Ovary (tissue), 9 donors: ENCODE measurements around the gene GLRA1. TPM values are rescaled to one million over a fixed set of nuclear protein-coding genes. Genes with fewer than 3 reads are reported as not detected.

Experiments used
- DNase-seq, 5 donors: peaks; one replicate each; pipeline ENCODE4 v3.0.0-alpha.2; 2019 to 2020
- H3K27ac ChIP-seq, 2 donors: fragments of 200-600 bp; one replicate each; pipeline versions ENCODE4 v1.5.1 to v1.8.0; 2019 to 2022
- H3K27me3 ChIP-seq: fragments of 200-600 bp; one replicate; pipeline ENCODE4 v1.8.0; 2022
- H3K36me3 ChIP-seq: fragments of 200-600 bp; sonication (generic); one replicate; pipeline ENCODE4 v1.5.1; 2019
- H3K4me1 ChIP-seq: one replicate; pipeline ENCODE4 v1.8.1; 2013; ENCODE audit warnings: mild to moderate bottlenecking, moderate library complexity; ENCODE audit not compliant: insufficient read depth
- H3K4me3 ChIP-seq: fragments of 200-600 bp; sonication (generic); one replicate; pipeline ENCODE4 v1.5.1; 2017
- H3K9me3 ChIP-seq, 2 donors: fragments of 200-600 bp in 1 of 2; sonication (generic) in 1 of 2; one replicate each; pipeline versions ENCODE4 v1.5.1 to v1.8.1; 2013 to 2019; ENCODE audit warnings: mild to moderate bottlenecking in 1 of 2, moderate library complexity in 1 of 2
- EP300 ChIP-seq: sonication (generic); formaldehyde crosslinking; IDR thresholded peaks from one replicate; pipeline ENCODE4 v1.6.1; 2017; ENCODE audit warnings: antibody characterized with exemption
- POLR2A ChIP-seq: fragments of 450-650 bp; IDR thresholded peaks from one replicate; pipeline ENCODE4 v1.6.1; 2017; ENCODE audit warnings: antibody characterized with exemption, mild to moderate bottlenecking, moderate library complexity
- WGBS, 3 donors: extraction: QIAGEN DNeasy Blood & Tissue Kit in 1 of 3; methylation state at CpG; one replicate each; pipeline versions ENCODE4 v1.1.5 to v1.1.7; 2013 to 2017; 5-methylcytosine and 5-hydroxymethylcytosine counted together
- intact Hi-C, 4 donors: fragments of 100-400 bp; cut with DNase I; formaldehyde crosslinking; loops; one replicate each; pipeline versions ENCODE4 v1.11.0 to v1.15.1; 2022 to 2023
- polyA plus RNA-seq, 2 donors: library from polyadenylated mRNA; stranded (reverse); fragments of 200-250 nt in 1 of 2; fragments of 350-450 nt in 1 of 2; fragmentation: Illumina TruSeq in 1 of 2; extraction: RNeasy Lipid Tissue Mini Kit (QIAGEN cat#74804) in 1 of 2; gene quantifications; one replicate each; pipeline ENCODE4 v1.2.3, GENCODE V29; 2013 to 2014
- total RNA-seq, 7 donors: library from RNA; depleted of rRNA in 2 of 7; stranded (reverse); fragments of >200 nt in 2 of 7; fragmentation: NEBNext Ultra II Directional in 3 of 7; extraction: Animal tissue kit (Norgen Biotek cat#: 25700) in 3 of 7; gene quantifications; one replicate each; pipeline versions ENCODE4 v1.1.0 to v1.2.4, GENCODE V29; 2016 to 2023
- TF ChIP-seq, protein P1 (sequence below), 3 donors: fragments of 450-650 bp in 2 of 3; fragments of 200-600 bp in 1 of 3; IDR thresholded peaks; one replicate each; pipeline versions ENCODE4 v1.5.1 to v1.8.0; 2016 to 2022; ENCODE audit warnings: antibody characterized with exemption in 3 of 3, mild to moderate bottlenecking in 1 of 3
- donor health status: DM: no; HTN: no; CAD: no; lungs with moderate emphysema.
- donor health status: DM: no; HTN: no; CAD: no.
- donor health status: Bipolar disorder and iron deficiency.
- donor health status: DM: yes; HTN: yes; CAD: no.
- donor health status: DM: no; HTN: no; CAD: no.
- donor health status: DM: yes; HTN: yes; CAD: no.

The GLRA1 gene
- total and polyA plus RNA-seq, 9 donors = not detected

DNA sequence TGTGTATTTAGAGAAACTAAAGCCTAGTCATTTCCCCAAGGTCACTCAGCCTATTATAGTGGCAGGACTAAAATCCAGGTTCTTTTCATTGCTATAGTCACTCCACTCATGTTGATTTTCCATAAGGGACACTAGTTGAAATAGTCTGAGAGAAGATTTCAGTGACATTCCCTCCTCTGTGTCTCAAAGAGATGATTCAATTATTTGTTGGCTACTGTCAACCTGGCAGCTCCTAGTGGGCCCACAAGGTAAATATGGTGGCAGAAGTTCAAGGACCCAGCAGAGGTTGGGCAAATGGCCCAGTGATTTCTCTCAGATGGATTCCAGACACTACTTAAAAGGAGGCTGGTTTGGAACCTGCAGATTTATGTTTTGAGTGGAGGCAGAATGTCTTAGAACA lies 104.8 kb downstream of the GLRA1 start:
- Histone ChIP-seq H3K27me3 (no peaks in the 10 kb centered on the region), H3K9me3 (no peaks in the 10 kb centered on the region), H3K36me3 (no peaks in the 10 kb centered on the region), H3K4me3 (no peak overlapping the region), H3K4me1 (peaks cover 2% of the 10 kb centered on the region), H3K27ac (no peak overlapping the region)
- DNase-seq = no peak
- intact Hi-C loops = loop anchor here in 2 of 4 donors (10.0 kb wide), 2 partner anchors 325 to 695 kb away; no protein-coding TSS in a partner anchor
- TF ChIP-seq EP300 = no peak

DNA sequence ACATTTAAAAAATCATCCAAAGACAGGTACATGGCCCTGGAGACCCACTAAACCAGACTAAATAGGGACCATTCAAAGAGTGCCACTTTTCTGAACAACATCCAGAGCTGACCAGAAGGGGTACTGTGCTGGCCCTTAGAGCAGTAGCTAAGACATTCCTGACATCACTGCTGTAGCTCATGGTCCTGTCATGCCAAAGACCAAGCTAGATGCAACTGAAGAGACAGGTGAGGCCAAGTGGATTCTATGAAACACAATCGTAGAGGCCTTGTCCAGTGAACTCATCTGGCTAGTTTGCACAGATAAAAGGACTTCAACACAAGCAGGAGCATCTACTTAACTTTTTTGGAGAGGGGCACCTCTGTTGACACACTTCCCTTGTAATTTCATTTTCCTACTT lies 109.6 kb downstream of the GLRA1 start:
- Histone ChIP-seq H3K36me3 (no peaks in the 10 kb centered on the region), H3K9me3 (no peaks in the 10 kb centered on the region), H3K27ac (no peak overlapping the region), H3K4me1 (peaks cover 2% of the 10 kb centered on the region), H3K4me3 (no peak overlapping the region), H3K27me3 (no peaks in the 10 kb centered on the region)
- no peak for DNase-seq
- WGBS, 3 donors = 36 to 40% (median 37%) methylated on average over 1 of the region's 1 CpG
- intact Hi-C loops = no loop called here
- TF ChIP-seq, protein P1, sequence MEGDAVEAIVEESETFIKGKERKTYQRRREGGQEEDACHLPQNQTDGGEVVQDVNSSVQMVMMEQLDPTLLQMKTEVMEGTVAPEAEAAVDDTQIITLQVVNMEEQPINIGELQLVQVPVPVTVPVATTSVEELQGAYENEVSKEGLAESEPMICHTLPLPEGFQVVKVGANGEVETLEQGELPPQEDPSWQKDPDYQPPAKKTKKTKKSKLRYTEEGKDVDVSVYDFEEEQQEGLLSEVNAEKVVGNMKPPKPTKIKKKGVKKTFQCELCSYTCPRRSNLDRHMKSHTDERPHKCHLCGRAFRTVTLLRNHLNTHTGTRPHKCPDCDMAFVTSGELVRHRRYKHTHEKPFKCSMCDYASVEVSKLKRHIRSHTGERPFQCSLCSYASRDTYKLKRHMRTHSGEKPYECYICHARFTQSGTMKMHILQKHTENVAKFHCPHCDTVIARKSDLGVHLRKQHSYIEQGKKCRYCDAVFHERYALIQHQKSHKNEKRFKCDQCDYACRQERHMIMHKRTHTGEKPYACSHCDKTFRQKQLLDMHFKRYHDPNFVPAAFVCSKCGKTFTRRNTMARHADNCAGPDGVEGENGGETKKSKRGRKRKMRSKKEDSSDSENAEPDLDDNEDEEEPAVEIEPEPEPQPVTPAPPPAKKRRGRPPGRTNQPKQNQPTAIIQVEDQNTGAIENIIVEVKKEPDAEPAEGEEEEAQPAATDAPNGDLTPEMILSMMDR (IDR thresholded peaks at IDR 0.05) = no peak
- TF ChIP-seq POLR2A = no peak
- no peak for TF ChIP-seq EP300

DNA sequence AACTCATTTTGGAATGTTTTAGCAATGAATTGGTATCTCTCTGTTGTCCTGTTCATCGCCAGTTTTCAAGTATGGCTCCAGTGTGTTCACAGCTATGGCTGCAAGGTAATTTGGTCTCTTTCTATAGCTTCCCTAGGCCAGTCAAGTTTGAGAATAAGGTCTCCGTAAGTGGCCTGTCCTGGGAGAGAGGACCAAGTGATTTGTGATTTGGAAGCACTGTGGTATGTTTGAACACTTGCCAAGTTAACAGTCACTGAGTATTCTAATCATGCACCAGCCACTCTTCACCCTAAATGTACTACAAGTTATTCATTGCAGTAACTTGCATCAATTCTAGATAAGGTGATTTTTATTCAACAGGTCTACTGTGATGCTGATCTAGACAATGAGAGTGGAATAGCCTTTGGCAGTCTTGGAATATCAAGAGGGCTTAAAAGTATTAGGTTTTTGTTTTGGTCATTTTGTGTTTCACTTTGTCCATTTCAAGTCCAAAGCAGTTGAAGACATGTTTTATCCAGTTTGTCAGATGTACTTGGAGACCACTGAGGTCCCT lies 111.8 kb downstream of the GLRA1 start:
- Histone ChIP-seq H3K27me3 (no peaks in the 10 kb centered on the region), H3K9me3 (no peaks in the 10 kb centered on the region), H3K4me1 (no peaks in the 10 kb centered on the region), H3K36me3 (no peaks in the 10 kb centered on the region), H3K4me3 (no peak overlapping the region), H3K27ac (no peak overlapping the region)
- no peak for DNase-seq
- TF ChIP-seq, protein P1 (IDR thresholded peaks at IDR 0.05) = no peak
- TF ChIP-seq POLR2A (no peak), EP300 (no peak)
- intact Hi-C loops = no loop called here
- 72 to 84% (median 80%) methylated on average over 2 of the region's 2 CpGs for WGBS, 3 donors

DNA sequence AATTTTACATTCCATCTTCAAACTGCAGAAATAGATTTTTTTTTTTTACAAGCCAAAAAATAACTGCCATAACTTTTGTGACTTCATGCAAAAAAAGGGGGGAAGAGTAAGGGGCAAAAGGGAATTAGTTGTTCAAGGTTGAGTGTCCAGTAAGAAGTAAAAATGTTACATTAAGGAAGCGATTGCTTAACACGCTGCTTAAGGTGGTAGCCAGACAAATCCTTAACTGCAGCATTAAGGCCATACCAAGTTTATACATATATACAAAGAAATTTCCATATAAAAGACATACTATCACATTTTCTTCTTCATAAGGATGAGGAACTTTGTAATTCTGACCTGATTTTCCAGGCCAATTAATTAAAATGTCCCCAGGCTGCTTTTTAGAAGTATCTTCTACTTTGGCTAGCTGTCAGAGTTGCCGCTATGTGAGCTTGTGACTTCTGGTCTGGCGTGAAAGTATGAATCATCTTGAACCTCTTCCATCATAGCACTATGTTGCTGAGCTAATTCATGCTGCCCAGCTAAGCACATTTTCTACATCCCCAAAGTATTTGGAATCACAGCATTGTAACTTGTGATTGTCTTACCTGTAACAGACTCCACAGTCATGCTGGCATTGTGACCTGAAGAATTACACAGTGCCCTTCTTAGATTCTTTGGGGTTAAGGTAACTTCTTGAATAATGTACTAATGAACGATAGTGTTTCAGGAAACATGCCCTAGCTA lies 112.9 kb downstream of the GLRA1 start:
- H3K27ac ChIP-seq = no peak overlapping the region
- H3K27me3 ChIP-seq = no peaks in the 10 kb centered on the region
- no peaks in the 10 kb centered on the region for H3K4me1 ChIP-seq
- intact Hi-C loops = no loop called here
- peak in 1 of 5 donors; percentile 20 for DNase-seq
- WGBS, 3 donors = 67 to 90% (median 84%) methylated on average over 5 of the region's 5 CpGs
- no peaks in the 10 kb centered on the region for H3K36me3 ChIP-seq
- TF ChIP-seq, protein P1 (IDR thresholded peaks at IDR 0.05) = no peak
- no peak for TF ChIP-seq POLR2A
- no peaks in the 10 kb centered on the region for H3K9me3 ChIP-seq
- no peak overlapping the region for H3K4me3 ChIP-seq

DNA sequence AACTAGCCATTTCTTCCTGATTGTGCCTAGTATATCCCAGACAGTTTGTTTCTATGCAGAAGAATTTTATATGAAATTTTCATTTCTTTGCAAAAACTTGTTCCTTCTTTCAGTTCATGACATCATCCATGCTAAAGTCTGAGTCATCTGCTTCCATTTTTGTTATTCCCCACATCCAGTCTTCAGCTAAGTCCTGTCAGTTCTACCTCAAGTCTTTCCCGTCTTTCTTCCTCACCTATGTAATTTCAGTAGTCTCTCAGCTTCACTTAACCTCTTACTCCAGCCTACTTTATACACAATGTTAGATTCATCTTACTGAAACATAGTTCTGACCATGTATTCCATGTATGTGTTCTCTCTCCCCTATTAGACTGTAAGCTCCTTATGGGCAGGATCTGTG lies 113.8 kb downstream of the GLRA1 start:
- H3K9me3 ChIP-seq = no peaks in the 10 kb centered on the region
- 93 to 100% (median 95%) methylated on average over 1 of the region's 1 CpG for WGBS, 3 donors
- H3K36me3 ChIP-seq = no peaks in the 10 kb centered on the region
- no peak for TF ChIP-seq POLR2A
- no peak for TF ChIP-seq EP300
- TF ChIP-seq, protein P1 (IDR thresholded peaks at IDR 0.05) = no peak
- H3K27ac ChIP-seq = no peak overlapping the region
- intact Hi-C loops = no loop called here
- H3K4me1 ChIP-seq = no peaks in the 10 kb centered on the region
- DNase-seq = no peak
- H3K4me3 ChIP-seq = no peak overlapping the region
- H3K27me3 ChIP-seq = no peaks in the 10 kb centered on the region
